AG04449 (cell line): ENCODE results near the gene CCDC154.

Source experiments
- CTCF ChIA-PET: fragments of 350-600 bp; formaldehyde crosslinking; extraction: SDS; loops from one replicate; lab custom pipeline; 2021; ENCODE audit warnings: antibody characterized with exemption; lab: Yijun Ruan, JAX
- POLR2A ChIA-PET: fragments of 400-600, 350-600 bp; formaldehyde crosslinking; extraction: SDS; loops from one replicate; lab custom pipeline; 2020; ENCODE audit warnings: antibody characterized with exemption, inconsistent platforms; lab: Yijun Ruan, JAX
- DNase-seq: peaks from one replicate; pipeline ENCODE4 v3.0.0-alpha.2; 2010; ENCODE audit warnings: low read depth, low spot score
- H3K4me3 ChIP-seq: 2 replicates; pipeline ENCODE4 v1.5.1; 2011; ENCODE audit warnings: low read depth, mild to moderate bottlenecking, control low read depth, low read length
- TF ChIP-seq, protein P1 (sequence below): IDR thresholded peaks from one replicate; pipeline ENCODE4 v1.5.1; 2011; ENCODE audit warnings: mild to moderate bottlenecking, moderate library complexity, low read length, control low read depth, inconsistent platforms; ENCODE audit not compliant: insufficient read depth; ENCODE audit errors: missing control alignments

The CCDC154 gene

GRCh38 chr16:1435921-1436697, 8.2 kb downstream of the CCDC154 start:
- ChIA-PET POLR2A (no interaction called here), CTCF (no interaction called here)
- TF ChIP-seq, protein P1, sequence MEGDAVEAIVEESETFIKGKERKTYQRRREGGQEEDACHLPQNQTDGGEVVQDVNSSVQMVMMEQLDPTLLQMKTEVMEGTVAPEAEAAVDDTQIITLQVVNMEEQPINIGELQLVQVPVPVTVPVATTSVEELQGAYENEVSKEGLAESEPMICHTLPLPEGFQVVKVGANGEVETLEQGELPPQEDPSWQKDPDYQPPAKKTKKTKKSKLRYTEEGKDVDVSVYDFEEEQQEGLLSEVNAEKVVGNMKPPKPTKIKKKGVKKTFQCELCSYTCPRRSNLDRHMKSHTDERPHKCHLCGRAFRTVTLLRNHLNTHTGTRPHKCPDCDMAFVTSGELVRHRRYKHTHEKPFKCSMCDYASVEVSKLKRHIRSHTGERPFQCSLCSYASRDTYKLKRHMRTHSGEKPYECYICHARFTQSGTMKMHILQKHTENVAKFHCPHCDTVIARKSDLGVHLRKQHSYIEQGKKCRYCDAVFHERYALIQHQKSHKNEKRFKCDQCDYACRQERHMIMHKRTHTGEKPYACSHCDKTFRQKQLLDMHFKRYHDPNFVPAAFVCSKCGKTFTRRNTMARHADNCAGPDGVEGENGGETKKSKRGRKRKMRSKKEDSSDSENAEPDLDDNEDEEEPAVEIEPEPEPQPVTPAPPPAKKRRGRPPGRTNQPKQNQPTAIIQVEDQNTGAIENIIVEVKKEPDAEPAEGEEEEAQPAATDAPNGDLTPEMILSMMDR: no peak
- DNase-seq: no peak
- no peak overlapping the region for H3K4me3 ChIP-seq

DNA sequence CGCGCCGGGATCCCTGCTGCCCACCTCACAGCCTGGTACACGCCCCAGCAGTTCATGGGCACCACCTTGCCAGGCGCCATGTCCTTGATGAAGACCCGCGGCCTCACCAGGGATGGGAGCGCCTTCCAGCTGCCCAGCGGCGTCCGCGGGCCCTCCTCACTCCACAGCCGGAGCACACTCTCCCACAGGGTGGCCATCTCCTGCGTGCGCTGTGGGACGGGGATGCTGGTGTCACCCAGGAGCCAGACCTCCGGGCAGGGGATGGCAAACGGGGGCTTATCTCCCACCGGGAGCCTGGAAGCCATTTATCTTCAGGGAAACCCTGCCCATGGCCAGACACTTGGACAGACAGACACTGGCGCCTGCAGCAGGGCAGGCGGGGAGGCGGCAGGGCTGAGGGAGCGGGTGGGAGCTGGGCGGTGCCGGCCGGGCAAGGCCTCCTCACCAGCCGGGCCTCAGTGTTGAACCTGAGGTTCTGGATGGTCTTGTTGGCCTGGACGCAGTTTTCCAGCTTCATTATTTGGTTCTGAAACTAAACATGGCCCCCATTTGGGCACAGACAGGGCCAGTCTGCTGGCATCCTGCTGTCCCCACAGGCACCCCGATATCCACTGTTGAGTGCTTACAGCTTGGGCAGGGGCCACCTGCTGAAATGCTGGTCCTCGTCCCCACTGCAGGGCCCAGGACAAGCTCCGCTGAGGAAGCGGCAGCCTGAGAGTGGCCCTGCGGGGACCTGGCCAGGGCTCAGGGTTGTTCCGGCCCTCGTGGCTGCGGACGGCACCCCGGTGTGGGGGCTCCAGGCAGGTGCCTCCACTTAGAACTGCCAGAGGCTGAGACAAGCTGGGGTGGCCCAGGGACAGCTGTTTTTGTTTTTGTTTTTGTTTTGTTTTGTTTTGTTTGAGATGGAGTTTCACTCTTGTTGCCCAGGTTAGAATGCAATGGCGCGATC, 9.4 kb downstream of the CCDC154 start:
- no peak for DNase-seq
- CTCF ChIA-PET: no interaction called here
- TF ChIP-seq, protein P1: no peak
- H3K4me3 ChIP-seq: no peak overlapping the region
- POLR2A ChIA-PET: no interaction called here

GRCh38 chr16:1433756-1434155, 10.6 kb downstream of the CCDC154 start:
- POLR2A ChIA-PET: no interaction called here
- H3K4me3 ChIP-seq: no peak overlapping the region
- TF ChIP-seq, protein P1: no peak
- no peak for DNase-seq
- CTCF ChIA-PET: no interaction called here

DNA sequence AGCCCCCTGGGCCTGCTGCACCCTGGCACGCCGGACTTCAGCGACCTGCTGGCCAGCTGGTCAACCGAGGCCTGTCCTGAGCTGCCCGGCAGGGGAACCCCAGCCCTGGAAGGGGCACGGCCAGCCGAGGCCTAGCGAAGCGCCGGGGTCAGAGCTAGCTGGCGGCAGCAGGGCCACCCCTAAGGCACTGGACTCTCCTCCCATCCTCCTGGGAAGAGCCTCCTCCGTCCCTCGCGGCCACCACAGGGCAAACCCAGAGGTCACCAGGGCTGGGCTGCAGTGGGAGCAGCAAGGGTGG, 11.1 kb downstream of the CCDC154 start:
- ChIA-PET POLR2A (no interaction called here), CTCF (no interaction called here)
- DNase-seq: no peak
- H3K4me3 ChIP-seq: no peak overlapping the region
- TF ChIP-seq, protein P1: no peak

DNA sequence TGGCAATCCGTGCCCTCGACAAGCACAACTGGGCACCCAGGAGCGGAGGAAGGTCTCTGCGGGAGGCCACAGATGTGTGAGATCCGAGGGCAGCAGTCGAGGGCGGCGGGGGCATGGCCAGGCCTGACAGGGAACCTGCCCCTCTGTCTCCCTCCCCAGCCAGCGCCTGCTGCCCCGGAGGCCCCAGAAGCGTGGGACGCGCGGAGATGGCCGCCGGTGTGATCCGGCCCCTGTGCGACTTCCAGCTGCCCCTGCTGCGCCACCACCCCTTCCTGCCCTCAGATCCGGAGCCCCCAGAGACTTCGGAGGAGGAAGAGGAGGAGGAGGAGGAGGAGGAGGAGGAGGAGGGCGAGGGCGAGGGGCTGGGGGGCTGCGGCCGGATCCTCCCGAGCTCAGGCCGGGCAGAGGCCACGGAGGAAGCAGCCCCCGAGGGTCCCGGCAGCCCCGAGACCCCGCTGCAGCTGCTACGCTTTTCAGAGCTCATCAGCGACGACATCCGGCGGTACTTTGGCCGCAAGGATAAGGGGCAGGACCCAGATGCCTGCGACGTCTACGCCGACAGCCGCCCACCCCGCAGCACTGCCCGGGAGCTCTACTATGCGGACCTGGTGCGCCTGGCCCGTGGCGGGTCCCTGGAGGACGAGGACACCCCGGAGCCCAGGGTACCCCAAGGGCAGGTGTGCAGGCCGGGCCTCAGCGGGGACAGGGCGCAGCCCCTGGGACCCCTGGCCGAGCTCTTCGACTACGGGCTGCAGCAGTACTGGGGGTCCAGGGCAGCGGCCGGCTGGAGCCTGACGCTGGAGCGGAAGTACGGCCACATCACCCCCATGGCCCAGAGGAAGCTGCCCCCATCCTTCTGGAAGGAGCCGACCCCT, 11.7 kb downstream of the CCDC154 start:
- CTCF ChIA-PET: no interaction called here
- POLR2A ChIA-PET: no interaction called here
- TF ChIP-seq, protein P1: no peak
- no peak for DNase-seq
- H3K4me3 ChIP-seq: no peak overlapping the region
